Esophagus squamous epithelium (tissue), 5 donors: Measurements from ENCODE around the gene PPP2R2C. TPM values are rescaled to one million over a fixed set of nuclear protein-coding genes. Genes with fewer than 3 reads are reported as not detected.

Source experiments
- DNase-seq: peaks from one replicate; lab custom pipeline; 2025; lab: John Stamatoyannopoulos, UW
- H3K27ac ChIP-seq, 4 donors: fragments of 200-600 bp; sonication (generic); one replicate each; pipeline ENCODE4 v1.5.1; 2016 to 2019; ENCODE audit warnings: mild to moderate bottlenecking in 1 of 4
- H3K27me3 ChIP-seq, 4 donors: fragments of 200-600 bp; sonication (generic); 1 replicate in 3 of 4; 2 replicates in 1 of 4; pipeline versions ENCODE4 v1.5.1 to v1.6.0; 2017 to 2021; ENCODE audit warnings: antibody characterized with exemption in 1 of 4
- H3K36me3 ChIP-seq, 3 donors: fragments of 200-600 bp; sonication (generic); one replicate each; pipeline ENCODE4 v1.5.1; 2016 to 2019
- H3K4me1 ChIP-seq, 3 donors: fragments of 200-600 bp; sonication (generic); one replicate each; pipeline ENCODE4 v1.5.1; 2017 to 2019
- H3K4me3 ChIP-seq, 4 donors: fragments of 200-600 bp; sonication (generic); 1 replicate in 3 of 4; 2 replicates in 1 of 4; pipeline ENCODE4 v1.5.1; 2016 to 2019; ENCODE audit warnings: mild to moderate bottlenecking in 2 of 4, moderate library complexity in 1 of 4
- H3K9me3 ChIP-seq, 3 donors: fragments of 200-600 bp; sonication (generic); one replicate each; pipeline ENCODE4 v1.5.1; 2016 to 2019
- POLR2A ChIP-seq, 4 donors: fragments of 450-650 bp; IDR thresholded peaks; one replicate each; pipeline ENCODE4 v1.6.1; 2017; ENCODE audit warnings: antibody characterized with exemption in 4 of 4, mild to moderate bottlenecking in 4 of 4, moderate library complexity in 3 of 4
- WGBS, 2 donors: methylation state at CpG; one replicate each; pipeline ENCODE4 v1.1.5; 2018; 5-methylcytosine and 5-hydroxymethylcytosine counted together
- intact Hi-C: fragments of 100-400 bp; cut with DNase I; formaldehyde crosslinking; loops from one replicate; pipeline ENCODE4 v1.15.0; 2022
- total RNA-seq, 4 donors: library from RNA; depleted of rRNA; stranded (reverse); fragments of >200 nt; gene quantifications; one replicate each; pipeline ENCODE4 v1.1.0, GENCODE V29; 2016
- TF ChIP-seq, protein P1 (sequence below), 6 experiments: fragments of 450-650 bp in 4 of 6; fragments of 200-600 bp in 2 of 6; sonication (generic) in 2 of 6; IDR thresholded peaks; one replicate each; pipeline ENCODE4 v1.5.1; 2016 to 2019; ENCODE audit warnings: antibody characterized with exemption in 6 of 6, mild to moderate bottlenecking in 4 of 6, moderate library complexity in 4 of 6
- donor health status: DM: yes; HTN: yes; CAD: no.

The PPP2R2C gene
- total RNA-seq, 4 donors from 2014 or later = 26.9 to 76.3 (median 53.7) TPM

DNA sequence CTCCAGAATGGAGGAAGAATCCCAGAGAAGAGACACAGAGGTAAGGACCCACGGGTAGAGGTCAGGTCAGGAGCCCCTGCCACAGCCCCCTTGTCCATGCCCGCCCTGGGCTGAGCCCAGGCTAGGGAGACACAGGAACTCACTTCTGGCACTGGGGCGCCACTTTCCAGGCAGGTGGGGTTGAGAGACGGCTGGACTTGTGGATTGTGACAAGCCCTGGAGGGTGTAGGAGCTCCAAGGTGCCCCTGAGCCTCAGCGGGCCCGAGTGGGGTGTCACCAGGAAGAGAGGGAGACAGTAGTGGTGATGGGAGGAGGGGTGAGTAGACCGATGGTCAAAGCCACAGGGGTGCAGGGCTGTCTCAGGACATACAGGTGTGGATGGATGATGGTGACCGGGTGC is 143.9 kb downstream of the PPP2R2C start:
- H3K9me3 ChIP-seq = no peaks in the 10 kb centered on the region
- H3K4me3 ChIP-seq = no peak overlapping the region
- intact Hi-C loops = loop anchor here (10.0 kb wide), 1 partner anchor 334 kb away; no protein-coding TSS in a partner anchor
- peaks cover 0 to 27% (median 0%) of the 10 kb centered on the region in 4 donors for H3K27me3 ChIP-seq
- DNase-seq = no peak
- 63 to 66% methylated on average over 4 to 6 of the region's 8 CpGs for WGBS, 2 donors
- TF ChIP-seq POLR2A (IDR thresholded peaks at IDR 0.05) = no peak
- TF ChIP-seq, protein P1, sequence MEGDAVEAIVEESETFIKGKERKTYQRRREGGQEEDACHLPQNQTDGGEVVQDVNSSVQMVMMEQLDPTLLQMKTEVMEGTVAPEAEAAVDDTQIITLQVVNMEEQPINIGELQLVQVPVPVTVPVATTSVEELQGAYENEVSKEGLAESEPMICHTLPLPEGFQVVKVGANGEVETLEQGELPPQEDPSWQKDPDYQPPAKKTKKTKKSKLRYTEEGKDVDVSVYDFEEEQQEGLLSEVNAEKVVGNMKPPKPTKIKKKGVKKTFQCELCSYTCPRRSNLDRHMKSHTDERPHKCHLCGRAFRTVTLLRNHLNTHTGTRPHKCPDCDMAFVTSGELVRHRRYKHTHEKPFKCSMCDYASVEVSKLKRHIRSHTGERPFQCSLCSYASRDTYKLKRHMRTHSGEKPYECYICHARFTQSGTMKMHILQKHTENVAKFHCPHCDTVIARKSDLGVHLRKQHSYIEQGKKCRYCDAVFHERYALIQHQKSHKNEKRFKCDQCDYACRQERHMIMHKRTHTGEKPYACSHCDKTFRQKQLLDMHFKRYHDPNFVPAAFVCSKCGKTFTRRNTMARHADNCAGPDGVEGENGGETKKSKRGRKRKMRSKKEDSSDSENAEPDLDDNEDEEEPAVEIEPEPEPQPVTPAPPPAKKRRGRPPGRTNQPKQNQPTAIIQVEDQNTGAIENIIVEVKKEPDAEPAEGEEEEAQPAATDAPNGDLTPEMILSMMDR (IDR thresholded peaks at IDR 0.05) = no peak
- H3K36me3 ChIP-seq = peaks cover 0 to 62% (median 9%) of the 10 kb centered on the region in 3 donors
- H3K27ac ChIP-seq = no peak overlapping the region
- H3K4me1 ChIP-seq = peaks cover 0 to 28% (median 3%) of the 10 kb centered on the region in 3 donors

DNA sequence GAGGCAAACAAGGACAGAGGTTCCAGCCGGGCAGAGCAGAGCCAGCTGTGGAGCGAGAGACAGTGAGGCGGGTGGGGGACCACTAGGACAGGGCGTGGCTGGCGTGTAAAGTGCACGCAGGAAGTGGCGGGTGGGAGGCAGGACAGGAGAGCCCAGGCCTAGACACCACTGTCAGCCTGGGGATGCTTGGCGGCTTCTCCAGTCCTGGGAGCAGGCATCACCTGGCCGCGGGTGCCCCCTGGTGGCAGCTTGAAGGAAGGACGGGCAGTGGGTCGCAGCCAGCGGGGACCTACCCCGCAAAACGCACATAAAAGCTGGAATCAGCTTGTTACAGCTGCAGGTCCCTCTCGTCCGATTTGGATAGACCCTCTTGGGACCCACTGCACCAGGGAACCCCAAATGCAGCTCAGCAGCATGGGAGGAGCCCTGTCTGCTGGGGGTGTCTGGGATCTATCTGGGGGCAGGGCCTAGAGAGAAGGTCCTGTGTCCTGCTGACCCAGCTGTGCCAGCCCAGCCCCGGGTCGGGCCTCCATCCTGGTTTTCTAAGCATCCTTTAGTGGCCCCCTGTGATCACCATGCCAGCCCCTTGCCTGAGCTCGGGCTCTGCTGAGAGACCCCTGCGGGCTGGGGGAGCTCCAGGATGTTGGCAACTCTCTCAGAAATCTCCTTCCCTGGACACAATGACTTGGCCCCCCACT is 145.0 kb downstream of the PPP2R2C start:
- Histone ChIP-seq H3K9me3 (no peaks in the 10 kb centered on the region), H3K36me3 (peaks cover 0 to 62% (median 9%) of the 10 kb centered on the region in 3 donors), H3K4me1 (peaks cover 0 to 28% (median 3%) of the 10 kb centered on the region in 3 donors), H3K27me3 (peaks cover 0 to 20% (median 0%) of the 10 kb centered on the region in 4 donors), H3K4me3 (no peak overlapping the region), H3K27ac (no peak overlapping the region)
- intact Hi-C loops = loop anchor here (2.0 to 10.0 kb wide), 2 partner anchors 77 to 333 kb away; no protein-coding TSS in a partner anchor
- TF ChIP-seq, protein P1 (IDR thresholded peaks at IDR 0.05) = peak; percentile 93 to 98 (median 96)
- TF ChIP-seq POLR2A (IDR thresholded peaks at IDR 0.05) = no peak
- no peak for DNase-seq
- WGBS, 2 donors = 13 to 22% methylated on average over 7 to 9 of the region's 21 CpGs

DNA sequence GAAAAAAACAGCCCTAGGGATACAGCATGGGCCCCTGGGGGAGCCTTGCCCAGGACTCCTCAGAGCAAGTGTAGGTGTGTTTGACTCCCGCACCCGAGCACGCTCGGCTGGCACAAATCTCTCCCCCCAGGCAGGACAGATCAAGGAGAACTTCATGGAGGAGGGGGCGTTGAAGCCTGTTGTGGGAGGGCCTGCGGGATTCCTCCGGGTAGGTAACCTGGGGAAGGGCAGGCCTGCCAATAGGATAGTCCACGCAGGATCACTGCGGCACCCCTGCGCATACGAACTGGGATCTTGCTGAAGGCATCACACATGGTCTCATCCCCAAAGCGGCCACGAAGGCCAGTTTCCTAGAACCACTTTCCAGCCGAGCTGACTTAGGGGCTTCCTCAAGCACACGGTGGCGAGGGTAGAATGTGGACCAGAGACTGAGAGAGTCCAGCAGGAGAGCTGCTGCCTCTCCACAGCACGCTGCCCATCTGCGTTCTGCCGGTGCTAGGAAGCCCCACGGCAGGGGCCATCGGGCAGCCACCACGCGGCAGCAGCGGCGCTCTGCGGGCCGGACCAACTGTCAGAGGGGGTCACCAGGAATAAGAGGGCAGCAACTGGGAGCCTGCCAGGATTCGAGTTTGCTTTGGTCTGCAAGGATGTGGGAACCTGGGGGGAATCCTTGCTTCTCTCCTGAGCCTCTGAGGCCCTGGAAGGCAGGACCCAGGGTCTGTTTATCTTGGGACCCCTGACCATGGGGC is 145.9 kb downstream of the PPP2R2C start:
- Histone ChIP-seq H3K4me3 (no peak overlapping the region), H3K27me3 (peaks cover 0 to 15% (median 0%) of the 10 kb centered on the region in 4 donors), H3K4me1 (peaks cover 0 to 28% (median 3%) of the 10 kb centered on the region in 3 donors), H3K9me3 (no peaks in the 10 kb centered on the region), H3K36me3 (peaks cover 0 to 62% (median 5%) of the 10 kb centered on the region in 3 donors), H3K27ac (no peak overlapping the region)
- DNase-seq = no peak
- WGBS, 2 donors = 88 to 94% methylated on average over 7 to 10 of the region's 28 CpGs
- intact Hi-C loops = loop anchor here (2.0 to 10.0 kb wide), 2 partner anchors 76 to 332 kb away; no protein-coding TSS in a partner anchor
- TF ChIP-seq, protein P1 (IDR thresholded peaks at IDR 0.05) = no peak
- TF ChIP-seq POLR2A (IDR thresholded peaks at IDR 0.05) = no peak

DNA sequence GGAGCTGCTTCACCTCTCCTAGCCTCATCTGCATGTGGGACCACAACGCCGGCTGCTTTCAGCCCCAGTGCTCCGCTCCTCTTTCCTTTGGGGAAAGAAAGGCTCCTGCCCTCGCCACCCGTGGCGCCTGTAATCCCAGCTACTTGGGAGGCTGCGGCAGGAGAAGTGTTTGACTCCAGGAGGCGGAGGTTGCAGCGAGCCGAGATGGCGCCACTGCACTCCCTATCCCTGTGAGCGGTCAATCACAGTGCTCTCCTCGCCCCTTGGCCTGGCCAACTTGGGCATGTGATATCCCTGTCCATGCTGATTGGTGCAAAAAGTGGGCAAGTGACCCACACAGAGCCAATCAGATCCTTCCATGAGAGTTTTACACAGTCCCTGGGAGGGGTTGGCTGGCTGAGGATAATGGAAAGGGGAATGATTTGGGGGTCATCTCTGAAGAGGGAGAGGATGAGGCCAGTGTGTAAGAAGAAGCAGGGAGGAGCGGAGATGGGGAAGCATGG is 146.6 kb downstream of the PPP2R2C start:
- no peak for DNase-seq
- 80 to 95% methylated on average over 1 to 7 of the region's 14 CpGs for WGBS, 2 donors
- TF ChIP-seq POLR2A (IDR thresholded peaks at IDR 0.05) = no peak
- TF ChIP-seq, protein P1 (IDR thresholded peaks at IDR 0.05) = no peak
- intact Hi-C loops = loop anchor here (2.0 to 10.0 kb wide), 2 partner anchors 75 to 331 kb away; no protein-coding TSS in a partner anchor
- no peaks in the 10 kb centered on the region for H3K9me3 ChIP-seq
- H3K36me3 ChIP-seq = peaks cover 0 to 62% (median 0%) of the 10 kb centered on the region in 3 donors
- H3K27me3 ChIP-seq = peaks cover 0 to 15% (median 0%) of the 10 kb centered on the region in 4 donors
- H3K4me3 ChIP-seq = no peak overlapping the region
- H3K27ac ChIP-seq = peak overlapping the region; percentile 35 to 79 (median 54)
- H3K4me1 ChIP-seq = peaks cover 0 to 28% (median 3%) of the 10 kb centered on the region in 3 donors
